Effector memory CD4-positive, alpha-beta T cell (primary cell): ENCODE data around the gene ASXL1.

Experiments
- DNase-seq, 3 donors: peaks; one replicate each; pipeline ENCODE4 v3.0.0-alpha.2; 2020
- H3K27ac ChIP-seq: 2 replicates; pipeline ENCODE4 v1.7.0; 2013; ENCODE audit warnings: mild to moderate bottlenecking, low read length, moderate library complexity; ENCODE audit not compliant: insufficient read depth, poor library complexity, severe bottlenecking
- H3K27me3 ChIP-seq: replicated peaks from 2 replicates; pipeline ENCODE4 v1.7.0; 2013; ENCODE audit warnings: mild to moderate bottlenecking, low read length; ENCODE audit not compliant: insufficient read depth, control insufficient read depth, poor library complexity, severe bottlenecking
- H3K36me3 ChIP-seq: 2 replicates; pipeline ENCODE4 v1.7.0; 2013; ENCODE audit warnings: mild to moderate bottlenecking, low read length, moderate library complexity; ENCODE audit not compliant: control insufficient read depth, insufficient read depth
- H3K4me1 ChIP-seq: 2 replicates; pipeline ENCODE4 v1.7.0; 2013; ENCODE audit warnings: low read length, mild to moderate bottlenecking; ENCODE audit not compliant: control insufficient read depth, insufficient read depth, poor library complexity, severe bottlenecking
- H3K4me3 ChIP-seq: 2 replicates; pipeline ENCODE4 v1.7.0; 2013; ENCODE audit warnings: low read length, low read depth, mild to moderate bottlenecking; ENCODE audit not compliant: insufficient read depth, poor library complexity, severe bottlenecking
- H3K9me3 ChIP-seq: 2 replicates; pipeline ENCODE4 v1.7.0; 2013; ENCODE audit warnings: mild to moderate bottlenecking, low read length, moderate library complexity; ENCODE audit not compliant: control insufficient read depth

Gene ASXL1

GRCh38 chr20:32444474-32445220 is 86.5 kb downstream of the ASXL1 start:
- H3K4me3 ChIP-seq: no peak overlapping the region
- H3K36me3 ChIP-seq: peaks cover 69% of the 10 kb centered on the region
- no peak for DNase-seq
- H3K27ac ChIP-seq: no peak overlapping the region
- no peaks in the 10 kb centered on the region for H3K9me3 ChIP-seq
- no peaks in the 10 kb centered on the region for H3K27me3 ChIP-seq
- peaks cover 10% of the 10 kb centered on the region for H3K4me1 ChIP-seq

GRCh38 chr20:32445539-32446273 is 87.6 kb downstream of the ASXL1 start:
- DNase-seq: no peak
- H3K9me3 ChIP-seq: no peaks in the 10 kb centered on the region
- H3K36me3 ChIP-seq: peaks cover 74% of the 10 kb centered on the region
- H3K27me3 ChIP-seq: no peaks in the 10 kb centered on the region
- H3K27ac ChIP-seq: no peak overlapping the region
- H3K4me3 ChIP-seq: no peak overlapping the region
- peaks cover 10% of the 10 kb centered on the region for H3K4me1 ChIP-seq

GRCh38 chr20:32446301-32447100 is 88.4 kb downstream of the ASXL1 start:
- Histone ChIP-seq H3K27me3 (no peaks in the 10 kb centered on the region), H3K4me3 (no peak overlapping the region), H3K4me1 (peaks cover 10% of the 10 kb centered on the region), H3K9me3 (no peaks in the 10 kb centered on the region), H3K36me3 (peaks cover 79% of the 10 kb centered on the region), H3K27ac (no peak overlapping the region)
- DNase-seq: no peak

- no peaks in the 10 kb centered on the region for H3K27me3 ChIP-seq
- H3K36me3 ChIP-seq: peaks cover 84% of the 10 kb centered on the region
- H3K4me1 ChIP-seq: peaks cover 10% of the 10 kb centered on the region
- no peak for DNase-seq
- no peak overlapping the region for H3K4me3 ChIP-seq
- H3K9me3 ChIP-seq: no peaks in the 10 kb centered on the region
- H3K27ac ChIP-seq: no peak overlapping the region
Measured at GRCh38 chr20:32447136-32448027, 89.3 kb downstream of the ASXL1 start.

GRCh38 chr20:32448306-32449056 is 90.3 kb downstream of the ASXL1 start:
- H3K36me3 ChIP-seq: peaks cover 87% of the 10 kb centered on the region
- H3K4me3 ChIP-seq: no peak overlapping the region
- peaks cover 10% of the 10 kb centered on the region for H3K4me1 ChIP-seq
- H3K9me3 ChIP-seq: no peaks in the 10 kb centered on the region
- H3K27ac ChIP-seq: no peak overlapping the region
- no peaks in the 10 kb centered on the region for H3K27me3 ChIP-seq
- DNase-seq: no peak

GRCh38 chr20:32449057-32449889 is 91.1 kb downstream of the ASXL1 start:
- H3K36me3 ChIP-seq: peaks cover 90% of the 10 kb centered on the region
- peak overlapping the region; percentile 21 for H3K27ac ChIP-seq
- DNase-seq: no peak
- H3K27me3 ChIP-seq: no peaks in the 10 kb centered on the region
- H3K4me3 ChIP-seq: no peak overlapping the region
- peaks cover 10% of the 10 kb centered on the region for H3K4me1 ChIP-seq
- no peaks in the 10 kb centered on the region for H3K9me3 ChIP-seq

- no peak overlapping the region for H3K27ac ChIP-seq
- DNase-seq: no peak
- peaks cover 96% of the 10 kb centered on the region for H3K36me3 ChIP-seq
- H3K4me3 ChIP-seq: no peak overlapping the region
- peaks cover 10% of the 10 kb centered on the region for H3K4me1 ChIP-seq
- no peaks in the 10 kb centered on the region for H3K9me3 ChIP-seq
- H3K27me3 ChIP-seq: no peaks in the 10 kb centered on the region
Measured at GRCh38 chr20:32449890-32450401, 91.8 kb downstream of the ASXL1 start.

- Histone ChIP-seq H3K4me3 (no peak overlapping the region), H3K4me1 (peaks cover 10% of the 10 kb centered on the region), H3K36me3 (peaks cover 96% of the 10 kb centered on the region), H3K9me3 (no peaks in the 10 kb centered on the region), H3K27me3 (no peaks in the 10 kb centered on the region), H3K27ac (no peak overlapping the region)
- no peak for DNase-seq
Measured at GRCh38 chr20:32450484-32451061, 92.4 kb downstream of the ASXL1 start.
